K562 treated with DMSO at 1 percent for 48 hours (cell line): ENCODE results near the gene ZNF281. TPM values are rescaled to one million over a fixed set of nuclear protein-coding genes. Genes with fewer than 3 reads are reported as not detected.

Experiments used
- total RNA-seq: library from RNA; unstranded; fragments of 300-600 nt; gene quantifications from 2 replicates; pipeline ENCODE4 v1.2.3, GENCODE V29; 2022; ENCODE audit warnings: low replicate concordance; ENCODE audit errors: extremely low read depth

ZNF281 gene, protein sequence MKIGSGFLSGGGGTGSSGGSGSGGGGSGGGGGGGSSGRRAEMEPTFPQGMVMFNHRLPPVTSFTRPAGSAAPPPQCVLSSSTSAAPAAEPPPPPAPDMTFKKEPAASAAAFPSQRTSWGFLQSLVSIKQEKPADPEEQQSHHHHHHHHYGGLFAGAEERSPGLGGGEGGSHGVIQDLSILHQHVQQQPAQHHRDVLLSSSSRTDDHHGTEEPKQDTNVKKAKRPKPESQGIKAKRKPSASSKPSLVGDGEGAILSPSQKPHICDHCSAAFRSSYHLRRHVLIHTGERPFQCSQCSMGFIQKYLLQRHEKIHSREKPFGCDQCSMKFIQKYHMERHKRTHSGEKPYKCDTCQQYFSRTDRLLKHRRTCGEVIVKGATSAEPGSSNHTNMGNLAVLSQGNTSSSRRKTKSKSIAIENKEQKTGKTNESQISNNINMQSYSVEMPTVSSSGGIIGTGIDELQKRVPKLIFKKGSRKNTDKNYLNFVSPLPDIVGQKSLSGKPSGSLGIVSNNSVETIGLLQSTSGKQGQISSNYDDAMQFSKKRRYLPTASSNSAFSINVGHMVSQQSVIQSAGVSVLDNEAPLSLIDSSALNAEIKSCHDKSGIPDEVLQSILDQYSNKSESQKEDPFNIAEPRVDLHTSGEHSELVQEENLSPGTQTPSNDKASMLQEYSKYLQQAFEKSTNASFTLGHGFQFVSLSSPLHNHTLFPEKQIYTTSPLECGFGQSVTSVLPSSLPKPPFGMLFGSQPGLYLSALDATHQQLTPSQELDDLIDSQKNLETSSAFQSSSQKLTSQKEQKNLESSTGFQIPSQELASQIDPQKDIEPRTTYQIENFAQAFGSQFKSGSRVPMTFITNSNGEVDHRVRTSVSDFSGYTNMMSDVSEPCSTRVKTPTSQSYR
- total RNA-seq, result not detected in 2 replicates

GRCh38 chr1:200409761-200410565, at the start of gene ZNF281:
ZNF281 (minus strand) TSS chr1:200410036; CDS start chr1:200409705, 331 bp downstream.

Other genes with a start within 250 kb of the ZNF281 start
- not detected in 2 replicates for gene KIF14, start 210.7 kb upstream of the ZNF281 start, total RNA-seq